ENCODE results near the gene SPOCK1.

Gene SPOCK1

GRCh38 chr5:137212471-137212870 lies 286.7 kb downstream of the SPOCK1 start:
- Mint-ChIP-seq H3K4me3 (no peak overlapping the region), H3K27ac (no peak overlapping the region), H3K36me3 (ENCODE audit: low read depth) (no peaks in the 10 kb centered on the region), H3K27me3 (ENCODE audit: low read depth) (peaks cover 10% of the 10 kb centered on the region), H3K4me1 (peaks cover 19% of the 10 kb centered on the region), H3K9me3 (no peaks in the 10 kb centered on the region)
- no peak for TF ChIP-seq CTCF (IDR thresholded peaks at IDR 0.05; ENCODE audit: unreplicated experiment in 3 of 3)

GRCh38 chr5:137209232-137209809 lies 289.8 kb downstream of the SPOCK1 start:
- Mint-ChIP-seq H3K27me3 (ENCODE audit: low read depth) (no peaks in the 10 kb centered on the region), H3K9me3 (no peaks in the 10 kb centered on the region), H3K36me3 (ENCODE audit: low read depth) (no peaks in the 10 kb centered on the region), H3K27ac (no peak overlapping the region), H3K4me1 (peaks cover 25% of the 10 kb centered on the region), H3K4me3 (no peak overlapping the region)
- no peak for TF ChIP-seq CTCF (IDR thresholded peaks at IDR 0.05; ENCODE audit: unreplicated experiment in 3 of 3)

- Mint-ChIP-seq H3K27ac (no peak overlapping the region), H3K4me3 (no peak overlapping the region), H3K27me3 (ENCODE audit: low read depth) (no peaks in the 10 kb centered on the region), H3K4me1 (peaks cover 18% of the 10 kb centered on the region), H3K36me3 (ENCODE audit: low read depth) (no peaks in the 10 kb centered on the region), H3K9me3 (no peaks in the 10 kb centered on the region)
- TF ChIP-seq CTCF (IDR thresholded peaks at IDR 0.05; ENCODE audit: unreplicated experiment in 3 of 3), result no peak
Measured at GRCh38 chr5:137207023-137207760, 291.9 kb downstream of the SPOCK1 start.

- Mint-ChIP-seq H3K4me3 (no peak overlapping the region), H3K36me3 (ENCODE audit: low read depth) (no peaks in the 10 kb centered on the region), H3K27ac (no peak overlapping the region), H3K9me3 (no peaks in the 10 kb centered on the region), H3K27me3 (ENCODE audit: low read depth) (no peaks in the 10 kb centered on the region), H3K4me1 (peaks cover 18% of the 10 kb centered on the region)
- TF ChIP-seq CTCF (IDR thresholded peaks at IDR 0.05; ENCODE audit: unreplicated experiment in 3 of 3), result no peak
Measured at GRCh38 chr5:137206030-137206715, 293.0 kb downstream of the SPOCK1 start.

GRCh38 chr5:137205231-137206027 lies 293.7 kb downstream of the SPOCK1 start:
- Mint-ChIP-seq H3K27ac (no peak overlapping the region), H3K4me3 (no peak overlapping the region), H3K36me3 (ENCODE audit: low read depth) (no peaks in the 10 kb centered on the region), H3K9me3 (no peaks in the 10 kb centered on the region), H3K4me1 (peaks cover 18% of the 10 kb centered on the region), H3K27me3 (ENCODE audit: low read depth) (no peaks in the 10 kb centered on the region)
- no peak for TF ChIP-seq CTCF (IDR thresholded peaks at IDR 0.05; ENCODE audit: unreplicated experiment in 3 of 3)
